HG03025 (cell line): ENCODE results near the gene EHD3.
"Not testable (repeated sequence)": the region's sequence is repeated elsewhere in the genome, so short reads cannot be mapped to it uniquely, and the experiment has no call there.

Source experiments
- ATAC-seq: cut with Tn5 transposase; IDR thresholded peaks from one replicate; pipeline ENCODE4 v1.9.1; 2021; ENCODE audit warnings: mild to moderate bottlenecking, moderate library complexity; ENCODE audit not compliant: unreplicated experiment, low FRiP score

EHD3 gene

DNA sequence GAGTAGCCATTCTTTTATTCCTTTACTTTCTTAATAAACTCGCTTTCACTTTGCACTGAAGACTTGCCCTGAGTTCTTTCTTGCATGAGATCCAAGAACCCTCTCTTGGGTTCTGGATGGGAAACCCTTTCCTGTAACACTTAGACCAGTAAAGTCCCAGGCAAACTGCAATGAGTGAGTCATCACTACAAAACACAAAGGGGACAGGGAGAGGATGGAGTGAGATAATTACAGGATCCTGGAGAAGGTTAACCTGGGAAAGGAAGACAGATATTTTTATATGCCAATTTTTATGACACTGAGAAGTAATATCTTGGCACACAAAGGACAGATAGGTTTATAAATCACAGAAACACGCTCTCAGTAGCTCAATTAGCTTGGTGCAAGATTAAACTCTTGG lies 48.7 kb downstream of the EHD3 start:
- no peak for ATAC-seq

DNA sequence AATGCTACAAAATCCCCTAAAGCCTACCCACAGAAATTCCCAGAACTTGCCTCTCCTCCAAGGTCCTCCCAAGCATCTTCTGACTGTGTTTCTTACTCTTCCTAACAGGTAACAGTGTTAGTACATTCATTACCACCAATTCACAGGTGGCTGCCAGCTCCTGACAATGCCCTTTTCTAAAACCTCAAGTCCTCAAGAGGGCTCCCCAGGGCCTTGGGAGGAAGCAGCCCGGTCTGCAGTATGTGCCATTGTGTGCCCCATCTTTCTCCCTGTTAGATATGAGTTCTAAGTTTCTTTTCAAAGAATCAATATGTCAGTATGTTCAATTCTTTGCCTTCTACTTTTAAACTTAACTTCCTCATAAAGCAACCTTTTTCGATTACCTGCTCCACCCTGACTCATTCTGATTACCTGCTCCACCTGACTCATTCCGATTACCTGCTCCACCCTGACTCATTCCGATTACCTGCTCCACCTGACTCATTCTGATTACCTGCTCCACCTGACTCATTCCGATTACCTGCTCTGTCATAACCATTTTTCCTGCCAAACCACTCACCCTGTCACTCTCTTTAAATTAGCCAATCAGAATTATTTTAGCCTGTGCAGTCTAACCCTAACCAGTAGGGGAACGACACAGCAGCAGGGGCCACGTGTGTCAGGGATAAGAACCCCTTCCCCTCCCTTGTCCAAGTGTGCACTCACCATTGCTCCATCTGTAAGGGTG lies 49.4 kb downstream of the EHD3 start:
- ATAC-seq: not testable (repeated sequence)

GRCh38 chr2:31284107-31284506 lies 50.2 kb downstream of the EHD3 start:
- no peak for ATAC-seq

DNA sequence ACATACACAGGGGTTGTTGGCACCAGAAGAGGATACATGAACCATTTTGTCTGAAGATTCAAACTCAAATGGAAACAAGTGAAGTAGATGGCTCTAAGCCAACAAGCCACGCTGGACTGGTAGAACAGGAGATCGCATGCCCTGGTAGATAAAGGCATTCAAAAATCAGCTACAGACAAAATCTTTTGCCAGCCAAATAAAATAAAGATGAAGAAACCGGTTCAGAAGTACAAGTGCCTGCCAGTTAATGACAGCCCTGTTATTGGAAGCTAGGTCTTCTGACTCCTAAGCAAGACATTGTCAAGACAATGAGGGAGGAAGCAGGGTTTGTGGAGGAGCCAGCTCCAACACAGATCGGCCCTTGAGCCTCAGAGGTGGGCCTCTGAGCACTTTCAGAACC lies 52.3 kb downstream of the EHD3 start:
- ATAC-seq: no peak

DNA sequence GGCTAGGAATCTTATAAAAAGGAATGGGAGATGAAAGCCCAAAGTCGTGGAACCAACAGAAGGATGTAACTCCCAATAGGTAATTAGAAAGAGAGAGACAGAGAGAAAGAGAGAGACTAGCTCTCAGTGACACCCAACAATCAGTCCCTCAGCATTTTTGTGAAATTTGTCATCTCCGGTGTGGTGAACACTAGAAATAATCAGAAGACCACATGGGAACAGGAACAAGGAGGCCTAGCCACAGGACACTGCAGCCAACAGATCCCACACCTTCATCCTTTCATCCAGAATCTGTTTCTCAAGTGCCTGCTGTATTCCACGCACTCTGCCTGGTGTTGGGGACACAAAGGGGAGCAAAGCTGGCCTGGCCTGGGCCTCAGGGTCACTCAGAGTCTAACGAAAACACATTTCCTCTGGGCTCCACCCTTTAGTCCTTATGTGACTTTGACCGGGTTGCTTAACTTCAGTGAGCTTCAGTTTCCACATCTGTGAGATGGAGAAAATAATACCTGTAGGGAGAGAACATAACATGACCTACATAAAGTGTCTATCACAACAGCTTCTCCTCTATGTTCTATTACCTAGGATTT lies 53.1 kb downstream of the EHD3 start:
- no peak for ATAC-seq

GRCh38 chr2:31287654-31288053 lies 53.7 kb downstream of the EHD3 start:
- no peak for ATAC-seq

DNA sequence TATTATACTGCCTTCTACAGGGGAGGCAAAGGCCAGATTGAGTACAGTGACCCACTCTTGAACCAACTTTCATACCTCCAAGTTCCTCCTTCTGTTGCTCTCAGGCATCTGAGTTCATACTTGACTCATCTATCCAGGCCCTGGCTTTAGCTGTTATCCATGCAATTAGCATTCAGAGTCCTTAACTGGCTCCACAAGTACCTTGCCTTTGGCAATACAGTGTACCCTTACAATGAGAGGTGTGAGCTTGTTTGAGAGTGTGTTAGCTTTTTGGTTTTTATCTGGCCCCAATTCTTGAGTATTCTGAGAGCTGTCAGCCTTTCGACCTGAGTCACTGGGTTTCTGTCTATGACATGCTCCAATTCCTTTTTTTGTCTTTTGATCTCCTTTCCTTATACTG lies 60.2 kb downstream of the EHD3 start:
- ATAC-seq: no peak

DNA sequence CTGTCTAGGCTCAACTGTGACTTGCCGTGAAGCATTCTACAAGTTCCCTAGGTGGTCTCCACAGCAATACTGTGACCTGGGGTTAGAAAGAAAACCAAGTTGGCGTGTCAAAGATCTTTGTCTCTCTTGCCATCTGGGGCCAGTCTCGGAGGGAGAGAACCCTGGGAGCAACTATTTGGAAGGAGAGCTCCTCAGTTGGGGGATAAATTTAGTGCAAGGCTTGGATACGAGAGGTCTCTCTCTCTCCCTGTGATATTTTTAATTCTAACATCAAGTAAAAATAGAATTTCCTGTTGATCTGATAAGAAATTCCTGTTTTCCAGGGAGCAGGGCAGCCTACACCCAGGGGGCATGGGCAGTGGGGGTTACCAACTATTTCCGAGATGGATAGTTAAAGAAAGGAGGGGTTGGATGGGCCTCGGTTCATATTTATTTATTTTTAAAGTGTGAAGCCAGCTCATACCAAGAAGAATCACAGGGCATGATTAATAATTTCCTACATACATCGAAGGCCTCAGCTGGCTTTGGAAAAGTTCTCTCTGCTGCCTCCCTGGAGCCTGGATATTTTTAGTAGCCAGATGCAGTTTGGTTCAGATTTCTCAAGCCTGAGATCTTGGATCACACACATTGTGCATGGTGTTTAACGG lies 62.8 kb downstream of the EHD3 start:
- no peak for ATAC-seq

DNA sequence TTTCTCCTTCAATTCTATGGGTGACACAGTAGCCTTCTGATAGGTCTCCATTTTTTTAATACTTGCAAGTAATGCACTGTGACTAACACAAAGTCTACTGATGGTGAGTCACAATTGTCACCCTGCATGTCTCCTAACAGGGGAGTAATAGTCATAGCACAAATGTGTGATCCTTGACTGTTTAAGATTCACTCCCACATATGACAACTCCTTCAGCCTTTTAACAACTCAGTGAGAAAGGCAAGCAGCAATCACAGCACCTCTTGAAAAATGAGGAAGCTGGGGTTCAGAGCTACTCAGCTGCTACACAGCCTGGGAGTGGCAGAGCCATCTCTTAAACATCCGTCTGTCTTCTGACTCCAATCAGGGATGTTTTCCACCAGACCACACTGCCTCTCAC lies 63.8 kb downstream of the EHD3 start:
- no peak for ATAC-seq

- ATAC-seq: no peak
Measured at GRCh38 chr2:31299547-31299946, 65.6 kb downstream of the EHD3 start.

DNA sequence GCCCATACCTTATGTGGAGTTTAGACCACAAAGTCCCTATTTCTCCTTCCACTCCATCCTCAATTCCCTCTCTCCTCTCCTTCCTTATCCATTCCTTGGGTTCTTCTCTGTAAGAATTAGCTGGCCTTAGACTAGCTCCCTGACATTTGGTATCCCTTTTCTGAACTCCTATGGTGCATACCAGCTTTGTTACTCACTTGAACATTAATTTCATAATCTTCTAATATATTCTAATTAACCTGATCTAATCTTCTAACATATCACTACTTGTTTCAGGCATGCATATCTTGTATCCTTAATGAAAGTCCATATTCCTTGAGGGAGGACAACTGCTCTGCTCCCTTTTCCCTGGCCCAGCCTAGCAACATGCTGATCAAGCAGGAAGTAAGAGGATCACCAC lies 66.4 kb downstream of the EHD3 start:
- no peak for ATAC-seq

GRCh38 chr2:31302940-31303563 lies 69.1 kb downstream of the EHD3 start:
- no peak for ATAC-seq

- no peak for ATAC-seq
Measured at GRCh38 chr2:31304816-31305215, 70.9 kb downstream of the EHD3 start.

DNA sequence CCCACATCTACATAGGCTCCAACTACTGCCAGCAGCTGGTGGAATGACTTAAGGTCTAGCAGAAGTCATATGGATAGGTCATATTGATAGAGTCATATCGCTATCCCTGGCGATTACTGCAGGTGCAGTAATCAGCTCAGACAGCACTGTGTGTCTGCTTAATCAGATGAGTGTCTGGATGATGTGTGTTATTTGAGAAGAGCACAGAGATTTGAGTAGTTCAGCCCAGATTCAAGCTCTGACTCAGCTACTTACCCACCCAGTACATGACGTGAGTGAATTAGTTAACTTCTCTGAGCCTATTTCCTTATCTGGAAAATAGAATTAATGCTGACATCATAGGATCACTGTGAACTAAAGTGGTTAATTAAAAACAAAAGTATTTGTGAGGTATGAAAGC lies 78.9 kb downstream of the EHD3 start:
- ATAC-seq: no peak

GRCh38 chr2:31314761-31315160 lies 80.8 kb downstream of the EHD3 start:
- ATAC-seq: no peak

DNA sequence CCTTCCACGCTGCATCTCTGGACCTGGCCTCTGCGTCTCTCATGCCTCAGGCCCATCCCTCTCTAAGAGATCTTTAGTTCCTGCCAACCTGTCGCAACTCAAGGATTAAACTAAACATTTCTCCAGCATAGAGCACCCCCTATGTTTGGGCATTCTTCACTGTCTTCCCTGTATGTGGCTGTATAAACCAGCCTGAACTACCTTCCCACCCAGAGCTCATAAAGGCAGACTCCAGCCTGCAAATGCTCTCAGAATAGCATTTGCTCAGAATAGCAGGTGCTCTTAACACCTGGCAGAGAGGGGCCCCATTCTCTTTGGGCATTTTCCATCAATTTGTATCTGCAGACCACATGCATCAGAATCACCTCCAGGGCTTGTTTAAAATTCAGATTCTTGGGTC lies 83.4 kb downstream of the EHD3 start:
- no peak for ATAC-seq

DNA sequence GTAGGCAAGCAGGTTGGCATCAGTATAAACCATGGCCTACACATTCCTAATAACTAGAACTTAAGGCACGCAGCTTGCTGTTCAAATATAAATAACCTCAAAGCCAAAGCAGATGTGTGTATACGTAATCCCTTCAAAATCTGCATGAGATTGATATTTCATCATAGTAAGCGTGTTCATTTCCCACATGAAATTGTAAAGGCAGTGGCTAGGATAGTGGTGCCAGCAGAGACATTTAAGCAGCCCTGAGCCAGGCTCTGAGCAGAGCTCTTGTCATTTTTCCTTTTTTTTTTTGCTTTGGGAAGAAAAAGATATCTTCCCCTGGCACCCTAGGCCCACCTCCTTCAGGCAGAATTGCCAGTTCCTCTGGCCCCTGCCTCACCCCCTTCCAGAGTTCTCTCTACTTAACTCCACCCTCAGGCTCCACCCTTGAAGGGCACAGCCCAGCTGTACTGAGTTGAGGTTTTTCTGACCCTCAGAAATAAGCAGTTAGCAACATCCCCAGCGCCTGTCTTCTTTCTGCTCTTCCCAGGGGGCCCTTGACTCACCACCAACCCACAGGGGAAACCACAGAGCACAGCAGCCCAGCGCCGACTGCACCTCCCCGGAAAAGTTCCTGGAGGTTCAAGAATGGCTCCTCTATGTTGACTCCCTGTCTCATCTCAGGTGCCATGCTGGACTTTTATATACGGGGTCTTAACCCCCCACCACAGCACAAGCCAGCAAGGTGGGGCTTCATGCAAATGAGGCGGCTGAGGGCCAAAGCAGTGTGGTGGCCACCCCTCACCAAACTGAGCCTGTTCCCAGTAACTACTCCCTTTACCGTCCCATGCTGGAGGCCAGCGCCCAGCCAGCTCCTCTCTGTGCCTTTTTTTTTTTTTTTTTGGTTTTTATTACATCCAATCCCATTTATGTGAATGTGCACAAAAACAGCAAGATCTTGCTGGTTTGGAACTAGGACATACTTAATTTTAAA lies 84.7 kb downstream of the EHD3 start:
- peak; percentile 59 for ATAC-seq
